SK-N-SH (cell line): ENCODE data around the gene SF3A1. TPM values are rescaled to one million over a fixed set of nuclear protein-coding genes. Genes with fewer than 3 reads are reported as not detected.

ENCODE experiments used
- CTCF ChIA-PET: fragments of 300-600, 350-600 bp; formaldehyde crosslinking; extraction: SDS; loops from one replicate; lab custom pipeline; 2021; lab: Yijun Ruan, JAX
- POLR2A ChIA-PET: fragments of 350-600 bp; sonication (Branson Sonifier 250); formaldehyde crosslinking; extraction: SDS; loops from one replicate; lab custom pipeline; 2020; ENCODE audit warnings: antibody characterized with exemption, inconsistent platforms; lab: Yijun Ruan, JAX
- DNase-seq: peaks from one replicate; pipeline ENCODE4 v3.0.0; 2012
- H2AFZ ChIP-seq: fragments of 200-600 bp; sonication (generic); 2 replicates; pipeline ENCODE4 v1.8.1; 2016; ENCODE audit warnings: antibody characterized with exemption, mild to moderate bottlenecking, low read depth
- H3F3A ChIP-seq: fragments of 200-600 bp; sonication (generic); replicated peaks from 2 replicates; pipeline ENCODE3; 2016; ENCODE audit warnings: antibody characterized with exemption, mild to moderate bottlenecking; ENCODE audit not compliant: insufficient read depth
- H3K27ac ChIP-seq, 2 experiments: fragments of 200-500 bp in 1 of 2; fragments of 200-600 bp in 1 of 2; sonication (Bioruptor generic) in 1 of 2; sonication (generic), shearing (Covaris generic) in 1 of 2; 2 replicates each; pipeline versions ENCODE4 v1.5.1 to v1.6.1; 2014 to 2016; ENCODE audit warnings: low read depth in 2 of 2, inconsistent platforms in 1 of 2, low read length in 1 of 2, mild to moderate bottlenecking in 1 of 2, mixed read lengths in 1 of 2
- H3K27me3 ChIP-seq: fragments of 200-600 bp; sonication (generic), shearing (Covaris generic); 2 replicates; pipeline ENCODE4 v1.6.1; 2016; ENCODE audit warnings: mixed run types; ENCODE audit not compliant: insufficient read depth
- H3K36me3 ChIP-seq, 2 experiments: fragments of 200-500 bp in 1 of 2; fragments of 200-600 bp in 1 of 2; sonication (Bioruptor generic) in 1 of 2; sonication (generic) in 1 of 2; replicated peaks in 1 of 2; 2 replicates each; pipeline versions ENCODE3 to v1.5.1; 2014 to 2016; ENCODE audit warnings: low read length in 1 of 2, mild to moderate bottlenecking in 1 of 2; ENCODE audit not compliant: insufficient read depth in 2 of 2, control insufficient read depth in 1 of 2
- H3K4me1 ChIP-seq, 2 experiments: fragments of 200-500 bp in 1 of 2; fragments of 200-600 bp in 1 of 2; sonication (Bioruptor generic) in 1 of 2; sonication (generic), shearing (Covaris generic) in 1 of 2; 2 replicates each; pipeline versions ENCODE4 v1.5.1 to v1.6.1; 2014 to 2016; ENCODE audit warnings: low read depth in 1 of 2, low read length in 1 of 2, mixed run types in 1 of 2; ENCODE audit not compliant: insufficient read depth in 2 of 2, control insufficient read depth in 1 of 2
- H3K4me2 ChIP-seq: fragments of 200-600 bp; sonication (generic), shearing (Covaris generic); 2 replicates; pipeline ENCODE4 v1.6.1; 2017; ENCODE audit warnings: mixed run types
- H3K4me3 ChIP-seq, 2 experiments: fragments of 200-500 bp in 1 of 2; fragments of 200-600 bp in 1 of 2; sonication (Bioruptor generic) in 1 of 2; sonication (generic), shearing (Covaris generic) in 1 of 2; 2 replicates each; pipeline versions ENCODE4 v1.5.1 to v1.8.1; 2014 to 2016; ENCODE audit warnings: low read depth in 2 of 2, inconsistent platforms in 1 of 2, low read length in 1 of 2, mild to moderate bottlenecking in 1 of 2, mixed read lengths in 1 of 2, moderate library complexity in 1 of 2
- H3K79me2 ChIP-seq: fragments of 200-600 bp; sonication (generic); 2 replicates; pipeline ENCODE4 v1.8.1; 2017; ENCODE audit warnings: mild to moderate bottlenecking; ENCODE audit not compliant: insufficient read depth
- H3K9ac ChIP-seq: fragments of 200-600 bp; sonication (generic); 2 replicates; pipeline ENCODE4 v1.6.1; 2017; ENCODE audit warnings: mixed run types
- H3K9me2 ChIP-seq: fragments of 200-600 bp; sonication (generic); 2 replicates; pipeline ENCODE4 v1.6.1; 2017; ENCODE audit warnings: mixed run types
- H3K9me3 ChIP-seq: fragments of 200-600 bp; sonication (generic); 2 replicates; pipeline ENCODE4 v1.6.1; 2017; ENCODE audit warnings: mixed run types, mild to moderate bottlenecking, moderate library complexity
- H4K20me1 ChIP-seq: fragments of 200-600 bp; sonication (generic); 2 replicates; pipeline ENCODE4 v1.6.1; 2017; ENCODE audit warnings: mild to moderate bottlenecking, mixed run types; ENCODE audit not compliant: insufficient read depth
- EZH2phosphoT487 ChIP-seq: fragments of 200-600 bp; sonication (generic); IDR thresholded peaks from 2 replicates; pipeline ENCODE4 v1.6.1; 2017; ENCODE audit warnings: low read depth, mixed run types, mild to moderate bottlenecking, antibody characterized with exemption, moderate library complexity, borderline replicate concordance
- GABPA ChIP-seq: IDR thresholded peaks from 2 replicates; pipeline ENCODE4 v1.4.0; 2012; ENCODE audit warnings: low read depth, mild to moderate bottlenecking
- IRF3 ChIP-seq: fragments of 150-350 bp; IDR thresholded peaks from 2 replicates; pipeline ENCODE4 v1.6.1; 2016; ENCODE audit warnings: mild to moderate bottlenecking, low read depth, low read length
- MEF2A ChIP-seq: IDR thresholded peaks from 2 replicates; pipeline ENCODE4 v1.4.0; 2012; ENCODE audit warnings: low read depth, borderline replicate concordance
- NFIC ChIP-seq: IDR thresholded peaks from 2 replicates; pipeline ENCODE4 v1.4.0; 2012; ENCODE audit warnings: borderline replicate concordance
- RXRA ChIP-seq: IDR thresholded peaks from 2 replicates; pipeline ENCODE4 v1.4.0; 2012; ENCODE audit warnings: low read depth, mild to moderate bottlenecking, borderline replicate concordance
- SMC3 ChIP-seq: IDR thresholded peaks from 2 replicates; pipeline ENCODE4 v1.6.1; 2012; ENCODE audit warnings: low read depth, low read length, improper control_type of control experiment
- TCF12 ChIP-seq: IDR thresholded peaks from 2 replicates; pipeline ENCODE4 v1.4.0; 2012
- YY1 ChIP-seq: IDR thresholded peaks from 2 replicates; pipeline ENCODE4 v1.4.0; 2012; ENCODE audit warnings: low read depth, mild to moderate bottlenecking
- ZBTB33 ChIP-seq: IDR thresholded peaks from 2 replicates; pipeline ENCODE4 v1.4.0; 2012; ENCODE audit warnings: low read depth, borderline replicate concordance
- WGBS: methylation state at CpG from one replicate; pipeline ENCODE4 v1.1.6; 2017; ENCODE audit warnings: low lambda C conversion rate; 5-methylcytosine and 5-hydroxymethylcytosine counted together
- polyA plus RNA-seq, 3 experiments: library from polyadenylated mRNA; depleted of rRNA; stranded (reverse); fragments of >200 nt; gene quantifications; 2 replicates each; pipeline ENCODE4 v1.2.3, GENCODE V29; 2012
- TF ChIP-seq, protein P1 (sequence below): IDR thresholded peaks from 2 replicates; pipeline ENCODE4 v1.6.1; 2012; ENCODE audit warnings: mild to moderate bottlenecking, low read depth, low read length, moderate library complexity
- TF ChIP-seq, protein P2 (sequence below): IDR thresholded peaks from 2 replicates; pipeline ENCODE4 v1.4.0; 2012; ENCODE audit warnings: low read depth

The SF3A1 gene
- polyA plus RNA-seq, 1 of the 3 experiments (the other 2 are of a cell fraction) = 75.2 TPM

- TF ChIP-seq, protein P1, sequence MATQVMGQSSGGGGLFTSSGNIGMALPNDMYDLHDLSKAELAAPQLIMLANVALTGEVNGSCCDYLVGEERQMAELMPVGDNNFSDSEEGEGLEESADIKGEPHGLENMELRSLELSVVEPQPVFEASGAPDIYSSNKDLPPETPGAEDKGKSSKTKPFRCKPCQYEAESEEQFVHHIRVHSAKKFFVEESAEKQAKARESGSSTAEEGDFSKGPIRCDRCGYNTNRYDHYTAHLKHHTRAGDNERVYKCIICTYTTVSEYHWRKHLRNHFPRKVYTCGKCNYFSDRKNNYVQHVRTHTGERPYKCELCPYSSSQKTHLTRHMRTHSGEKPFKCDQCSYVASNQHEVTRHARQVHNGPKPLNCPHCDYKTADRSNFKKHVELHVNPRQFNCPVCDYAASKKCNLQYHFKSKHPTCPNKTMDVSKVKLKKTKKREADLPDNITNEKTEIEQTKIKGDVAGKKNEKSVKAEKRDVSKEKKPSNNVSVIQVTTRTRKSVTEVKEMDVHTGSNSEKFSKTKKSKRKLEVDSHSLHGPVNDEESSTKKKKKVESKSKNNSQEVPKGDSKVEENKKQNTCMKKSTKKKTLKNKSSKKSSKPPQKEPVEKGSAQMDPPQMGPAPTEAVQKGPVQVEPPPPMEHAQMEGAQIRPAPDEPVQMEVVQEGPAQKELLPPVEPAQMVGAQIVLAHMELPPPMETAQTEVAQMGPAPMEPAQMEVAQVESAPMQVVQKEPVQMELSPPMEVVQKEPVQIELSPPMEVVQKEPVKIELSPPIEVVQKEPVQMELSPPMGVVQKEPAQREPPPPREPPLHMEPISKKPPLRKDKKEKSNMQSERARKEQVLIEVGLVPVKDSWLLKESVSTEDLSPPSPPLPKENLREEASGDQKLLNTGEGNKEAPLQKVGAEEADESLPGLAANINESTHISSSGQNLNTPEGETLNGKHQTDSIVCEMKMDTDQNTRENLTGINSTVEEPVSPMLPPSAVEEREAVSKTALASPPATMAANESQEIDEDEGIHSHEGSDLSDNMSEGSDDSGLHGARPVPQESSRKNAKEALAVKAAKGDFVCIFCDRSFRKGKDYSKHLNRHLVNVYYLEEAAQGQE = no peak
- TF ChIP-seq, all 33 proteins: peak for 0
Measured at GRCh38 chr22:30284172-30284571, 72.5 kb downstream of the SF3A1 start (continued).

GRCh38 chr22:30283342-30283741 lies 73.4 kb downstream of the SF3A1 start:
- Histone ChIP-seq H3K27me3 (no peaks in the 10 kb centered on the region), H3F3A (peaks cover 16% of the 10 kb centered on the region), H3K9me3 (no peaks in the 10 kb centered on the region), H3K4me1 (peaks cover under 1 to 6% of the 10 kb centered on the region in 2 experiments; a peak in 3 of 4 replicates), H3K27ac (no peak overlapping the region), H4K20me1 (peaks cover 4% of the 10 kb centered on the region; the same call in 1 of the 2 replicates), H3K9me2 (no peaks in the 10 kb centered on the region), H3K9ac (no peak overlapping the region), H3K4me2 (no peak overlapping the region), H3K36me3 (peaks cover 0 to 2% of the 10 kb centered on the region in 2 experiments), H3K79me2 (no peaks in the 10 kb centered on the region), H3K4me3 (no peak overlapping the region), H2AFZ (no peak overlapping the region)
- 70% methylated on average over 2 of the region's 4 CpGs for WGBS
- no peak for DNase-seq
- POLR2A ChIA-PET = no interaction called here
- TF ChIP-seq ZBTB33 (no peak), TCF12 (no peak), EZH2phosphoT487 (no peak), SMC3 (no peak), RXRA (no peak), IRF3 (no peak), YY1 (no peak), GABPA (no peak), MEF2A (no peak), NFIC (no peak)
- TF ChIP-seq, protein P2, sequence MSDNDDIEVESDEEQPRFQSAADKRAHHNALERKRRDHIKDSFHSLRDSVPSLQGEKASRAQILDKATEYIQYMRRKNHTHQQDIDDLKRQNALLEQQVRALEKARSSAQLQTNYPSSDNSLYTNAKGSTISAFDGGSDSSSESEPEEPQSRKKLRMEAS = no peak
- TF ChIP-seq, protein P1 = no peak
- CTCF ChIA-PET = interaction anchor here (0.6 to 12.9 kb wide), 5 partner anchors 20 to 175 kb away, joined by 3 to 228 read pairs (median 8); partner anchors contain the start of genes RNF215 and SEC14L2
